GM12878 (cell line): ENCODE measurements around the gene ATG9A. TPM values are rescaled to one million over a fixed set of nuclear protein-coding genes. Genes with fewer than 3 reads are reported as not detected.

Experiments used
- BCLAF1 ChIP-seq: fragments of 450-650 bp; IDR thresholded peaks from 2 replicates; pipeline ENCODE4 v1.6.1; 2017; ENCODE audit warnings: antibody characterized with exemption, mild to moderate bottlenecking, moderate library complexity
- CREB1 ChIP-seq: IDR thresholded peaks from 2 replicates; pipeline ENCODE4 v1.6.1; 2012; ENCODE audit warnings: low read depth, mild to moderate bottlenecking, inconsistent platforms
- DPF2 ChIP-seq: fragments of 450-650 bp; IDR thresholded peaks from 2 replicates; pipeline ENCODE4 v1.6.1; 2017; ENCODE audit warnings: mild to moderate bottlenecking
- E2F4 ChIP-seq: IDR thresholded peaks from 2 replicates; pipeline ENCODE4 v1.6.1; 2012; ENCODE audit warnings: low read depth, low read length, improper control_type of control experiment
- FOS ChIP-seq: IDR thresholded peaks from 3 replicates; pipeline ENCODE4 v1.6.1; 2011; ENCODE audit warnings: borderline replicate concordance; ENCODE audit not compliant: insufficient read length; ENCODE audit errors: extremely low read depth
- HDGF ChIP-seq: fragments of 450-650 bp; IDR thresholded peaks from 2 replicates; pipeline ENCODE4 v1.6.1; 2016; ENCODE audit warnings: antibody characterized with exemption
- IKZF1 ChIP-seq: fragments of 450-650 bp; conservative IDR thresholded peaks from 2 replicates; pipeline ENCODE4 v1.6.1; 2017; ENCODE audit warnings: antibody characterized with exemption, mild to moderate bottlenecking
- NRF1 ChIP-seq: conservative IDR thresholded peaks from 2 replicates; pipeline ENCODE4 v1.6.1; 2011; ENCODE audit warnings: mild to moderate bottlenecking, low read depth, low read length, improper control_type of control experiment
- POLR2A ChIP-seq: IDR thresholded peaks from 2 replicates; pipeline ENCODE4 v1.6.1; 2011; ENCODE audit warnings: low read depth, mild to moderate bottlenecking, low read length
- RELB ChIP-seq: fragments of 450-650 bp; IDR thresholded peaks from 2 replicates; pipeline ENCODE4 v1.6.1; 2017; ENCODE audit warnings: low read depth, mild to moderate bottlenecking, moderate library complexity
- RUNX3 ChIP-seq: IDR thresholded peaks from 2 replicates; pipeline ENCODE4 v1.6.1; 2012; ENCODE audit warnings: low read length, inconsistent platforms
- SMARCA5 ChIP-seq: fragments of 450-650 bp; IDR thresholded peaks from 2 replicates; pipeline ENCODE4 v1.6.1; 2017; ENCODE audit warnings: mild to moderate bottlenecking
- SMC3 ChIP-seq: IDR thresholded peaks from 2 replicates; pipeline ENCODE4 v1.6.1; 2011; ENCODE audit warnings: low read length, improper control_type of control experiment, borderline replicate concordance
- SREBF1 ChIP-seq: IDR thresholded peaks from 2 replicates; pipeline ENCODE4 v1.6.1; 2012; ENCODE audit warnings: mild to moderate bottlenecking, low read length
- STAT1 ChIP-seq: fragments of 450-650 bp; conservative IDR thresholded peaks from 2 replicates; pipeline ENCODE4 v1.6.1; 2014; ENCODE audit warnings: antibody characterized with exemption, mild to moderate bottlenecking
- SUPT20H ChIP-seq: IDR thresholded peaks from 2 replicates; pipeline ENCODE4 v1.6.1; 2011; ENCODE audit warnings: low read depth, mild to moderate bottlenecking, low read length, moderate library complexity, borderline replicate concordance; ENCODE audit not compliant: control insufficient read depth
- TARDBP ChIP-seq: IDR thresholded peaks from 2 replicates; pipeline ENCODE4 v1.6.1; 2016; ENCODE audit warnings: borderline replicate concordance
- YBX1 ChIP-seq: fragments of 450-650 bp; IDR thresholded peaks from 2 replicates; pipeline ENCODE4 v1.6.1; 2016; ENCODE audit warnings: antibody characterized with exemption
- YY1 ChIP-seq: IDR thresholded peaks from 2 replicates; pipeline ENCODE4 v1.6.1; 2011; ENCODE audit warnings: low read depth, mild to moderate bottlenecking, low read length
- ZNF207 ChIP-seq: fragments of 450-650 bp; IDR thresholded peaks from 2 replicates; pipeline ENCODE4 v1.6.1; 2014; ENCODE audit warnings: antibody characterized with exemption, mild to moderate bottlenecking, borderline replicate concordance
- ZNF24 ChIP-seq: fragments of 450-650 bp; IDR thresholded peaks from 2 replicates; pipeline ENCODE4 v1.6.1; 2017; ENCODE audit warnings: antibody characterized with exemption, mild to moderate bottlenecking
- polyA plus RNA-seq, 11 experiments: library from polyadenylated mRNA; depleted of rRNA in 4 of 11; unstranded in 6 of 11; stranded (reverse) in 5 of 11; fragments of >200 nt; fragmentation: Nextera tagmentation in 4 of 11; fragmentation: Illumina TruSeq in 1 of 11; extraction: Ambion mirVana in 4 of 11; extraction: Trizol in 1 of 11; gene quantifications; 1 replicate in 1 of 11; 2 replicates in 10 of 11; pipeline versions ENCODE4 v1.2.1 to v1.2.3, GENCODE V29; 2011 to 2016; ENCODE audit warnings: inconsistent platforms in 2 of 11, missing spikeins in 2 of 11, low read depth in 1 of 11
- total RNA-seq, 4 experiments: library from RNA; depleted of rRNA in 3 of 4; stranded (reverse); fragments of >200 nt in 3 of 4; fragmentation: Illumina TruSeq in 1 of 4; extraction: Trizol in 1 of 4; gene quantifications; 2 replicates each; pipeline versions ENCODE4 v1.2.1 to v1.2.3, GENCODE V29; 2013 to 2021
- TF ChIP-seq, protein P1 (sequence below): fragments of 450-650 bp; IDR thresholded peaks from 2 replicates; pipeline ENCODE4 v1.6.1; 2016; ENCODE audit warnings: mild to moderate bottlenecking, moderate library complexity, borderline replicate concordance

The ATG9A gene
- total and polyA plus RNA-seq, 10 of the 15 experiments (the other 5 are each of a cell fraction or from before 2014, with no cell fraction given) = 0.16 to 37.5 (median 14.6) TPM; not detected in 1

GRCh38 chr2:219253753-219254589 lies 24.5 kb upstream of the ATG9A start, which contains the start of gene TUBA4A (continued):
- TF ChIP-seq E2F4 (no peak), ZNF207 (0 out of 2 replicates have a peak, but pooled peaks have one; percentile 16), CREB1 (peak; percentile 31), STAT1 (no peak), SMARCA5 (no peak), SMC3 (no peak), IKZF1 (peak; percentile 61), SUPT20H (no peak), BCLAF1 (no peak), ZNF24 (no peak), RUNX3 (no peak), YY1 (no peak), NRF1 (no peak), POLR2A (peak; percentile 97), DPF2 (peak; percentile 53; the same call in 1 of the 2 replicates), FOS (no peak), RELB (no peak), SREBF1 (no peak), YBX1 (no peak), HDGF (peak; percentile 57; the same call in 1 of the 2 replicates), TARDBP (no peak)
- TF ChIP-seq, protein P1, sequence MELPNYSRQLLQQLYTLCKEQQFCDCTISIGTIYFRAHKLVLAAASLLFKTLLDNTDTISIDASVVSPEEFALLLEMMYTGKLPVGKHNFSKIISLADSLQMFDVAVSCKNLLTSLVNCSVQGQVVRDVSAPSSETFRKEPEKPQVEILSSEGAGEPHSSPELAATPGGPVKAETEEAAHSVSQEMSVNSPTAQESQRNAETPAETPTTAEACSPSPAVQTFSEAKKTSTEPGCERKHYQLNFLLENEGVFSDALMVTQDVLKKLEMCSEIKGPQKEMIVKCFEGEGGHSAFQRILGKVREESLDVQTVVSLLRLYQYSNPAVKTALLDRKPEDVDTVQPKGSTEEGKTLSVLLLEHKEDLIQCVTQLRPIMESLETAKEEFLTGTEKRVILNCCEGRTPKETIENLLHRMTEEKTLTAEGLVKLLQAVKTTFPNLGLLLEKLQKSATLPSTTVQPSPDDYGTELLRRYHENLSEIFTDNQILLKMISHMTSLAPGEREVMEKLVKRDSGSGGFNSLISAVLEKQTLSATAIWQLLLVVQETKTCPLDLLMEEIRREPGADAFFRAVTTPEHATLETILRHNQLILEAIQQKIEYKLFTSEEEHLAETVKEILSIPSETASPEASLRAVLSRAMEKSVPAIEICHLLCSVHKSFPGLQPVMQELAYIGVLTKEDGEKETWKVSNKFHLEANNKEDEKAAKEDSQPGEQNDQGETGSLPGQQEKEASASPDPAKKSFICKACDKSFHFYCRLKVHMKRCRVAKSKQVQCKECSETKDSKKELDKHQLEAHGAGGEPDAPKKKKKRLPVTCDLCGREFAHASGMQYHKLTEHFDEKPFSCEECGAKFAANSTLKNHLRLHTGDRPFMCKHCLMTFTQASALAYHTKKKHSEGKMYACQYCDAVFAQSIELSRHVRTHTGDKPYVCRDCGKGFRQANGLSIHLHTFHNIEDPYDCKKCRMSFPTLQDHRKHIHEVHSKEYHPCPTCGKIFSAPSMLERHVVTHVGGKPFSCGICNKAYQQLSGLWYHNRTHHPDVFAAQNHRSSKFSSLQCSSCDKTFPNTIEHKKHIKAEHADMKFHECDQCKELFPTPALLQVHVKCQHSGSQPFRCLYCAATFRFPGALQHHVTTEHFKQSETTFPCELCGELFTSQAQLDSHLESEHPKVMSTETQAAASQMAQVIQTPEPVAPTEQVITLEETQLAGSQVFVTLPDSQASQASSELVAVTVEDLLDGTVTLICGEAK = no peak
